Large intestine (tissue), 3 donors: ENCODE data around the gene MGAT4C. TPM values are rescaled to one million over a fixed set of nuclear protein-coding genes. Genes with fewer than 3 reads are reported as not detected.

Source experiments
- DNase-seq, 2 donors: peaks; one replicate each; pipeline versions ENCODE4 v3.0.0 to v3.0.0-alpha.2; 2013
- H3K27ac ChIP-seq: one replicate; pipeline ENCODE4 v1.5.1; 2013; ENCODE audit warnings: low read length
- H3K27me3 ChIP-seq: 2 replicates; pipeline ENCODE4 v1.6.1; 2013; ENCODE audit warnings: low read length; ENCODE audit not compliant: control insufficient read depth, insufficient read depth
- H3K36me3 ChIP-seq: 2 replicates; pipeline ENCODE4 v1.6.1; 2013; ENCODE audit warnings: low read length; ENCODE audit not compliant: control insufficient read depth, insufficient read depth
- H3K4me1 ChIP-seq: one replicate; pipeline ENCODE4 v1.6.1; 2013; ENCODE audit warnings: low read length; ENCODE audit not compliant: control insufficient read depth, insufficient read depth
- H3K4me3 ChIP-seq: one replicate; pipeline ENCODE4 v1.5.1; 2013; ENCODE audit warnings: low read length
- H3K9me3 ChIP-seq: one replicate; pipeline ENCODE4 v1.6.1; 2013; ENCODE audit warnings: mild to moderate bottlenecking, low read depth, low read length, moderate library complexity; ENCODE audit not compliant: control insufficient read depth
- WGBS: methylation state at CpG from one replicate; pipeline ENCODE4 v1.1.5; 2013; ENCODE audit warnings: low lambda C conversion rate; ENCODE audit not compliant: insufficient coverage; 5-methylcytosine and 5-hydroxymethylcytosine counted together
- polyA plus RNA-seq: library from polyadenylated mRNA; unstranded; fragments of 120-200 nt; gene quantifications from one replicate; pipeline ENCODE4 v1.2.1, GENCODE V29; 2013

The MGAT4C gene
- polyA plus RNA-seq, 1 donor, result 0.43 TPM

- peaks cover 10% of the 10 kb centered on the region for H3K9me3 ChIP-seq
- H3K4me3 ChIP-seq, result no peak overlapping the region
- no peak overlapping the region for H3K27ac ChIP-seq
- H3K27me3 ChIP-seq, result no peaks in the 10 kb centered on the region
- no peaks in the 10 kb centered on the region for H3K4me1 ChIP-seq
- 89% methylated on average over 3 of the region's 3 CpGs for WGBS
- no peak for DNase-seq
- H3K36me3 ChIP-seq, result no peaks in the 10 kb centered on the region
Observed at GRCh38 chr12:85996280-85996679, 259.9 kb downstream of the MGAT4C start.

DNA sequence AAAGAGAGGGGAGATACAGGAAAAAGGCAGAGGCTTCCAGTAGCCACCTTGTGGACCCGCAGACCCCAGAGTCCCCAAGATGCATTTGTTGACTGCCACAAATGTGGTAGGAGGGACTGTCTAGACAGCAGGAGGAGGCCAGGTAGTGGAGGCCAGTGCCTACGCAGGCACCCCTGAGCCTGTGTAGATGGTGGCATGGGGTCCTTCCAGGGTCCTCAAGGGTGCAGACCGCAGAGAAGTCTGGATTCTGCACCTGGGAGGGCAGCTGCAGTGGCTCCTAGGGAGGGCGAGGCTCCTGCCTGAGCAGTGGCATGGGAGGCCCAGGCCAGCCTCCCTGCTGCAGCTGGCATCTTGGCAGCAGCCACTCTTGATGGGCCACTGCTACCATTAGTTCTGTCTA, 262.4 kb downstream of the MGAT4C start:
- WGBS, result no CpG with 5 or more reads among the region's 4 CpGs
- no peak for DNase-seq
- H3K27ac ChIP-seq, result no peak overlapping the region
- no peak overlapping the region for H3K4me3 ChIP-seq
- H3K4me1 ChIP-seq, result no peaks in the 10 kb centered on the region
- H3K36me3 ChIP-seq, result no peaks in the 10 kb centered on the region
- no peaks in the 10 kb centered on the region for H3K27me3 ChIP-seq
- peaks cover 14% of the 10 kb centered on the region for H3K9me3 ChIP-seq

- Histone ChIP-seq H3K36me3 (no peaks in the 10 kb centered on the region), H3K9me3 (peaks cover 1% of the 10 kb centered on the region), H3K27ac (no peak overlapping the region), H3K4me3 (no peak overlapping the region), H3K27me3 (no peaks in the 10 kb centered on the region), H3K4me1 (no peaks in the 10 kb centered on the region)
- DNase-seq, result no peak
Observed at GRCh38 chr12:85985996-85986395, 270.2 kb downstream of the MGAT4C start.

DNA sequence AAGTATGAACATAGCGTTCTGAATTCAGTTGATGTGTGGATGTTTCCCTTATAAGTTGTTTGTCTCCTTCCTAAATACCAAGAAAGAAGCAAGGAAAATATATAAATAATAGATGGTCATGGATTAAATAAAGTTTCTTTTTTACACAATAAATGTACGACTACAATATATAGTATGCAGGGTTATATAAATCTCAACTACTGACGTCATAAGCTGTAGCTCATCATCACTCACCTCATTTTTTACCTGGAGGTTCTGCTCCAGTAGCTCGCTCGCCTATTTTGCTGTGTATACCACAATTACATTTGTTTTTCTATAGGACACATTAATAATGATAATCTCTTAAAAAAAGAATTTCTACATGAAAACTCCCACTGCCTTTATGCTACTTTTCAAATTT, 272.6 kb downstream of the MGAT4C start:
- Histone ChIP-seq H3K9me3 (no peaks in the 10 kb centered on the region), H3K27ac (no peak overlapping the region), H3K36me3 (no peaks in the 10 kb centered on the region), H3K27me3 (no peaks in the 10 kb centered on the region), H3K4me1 (no peaks in the 10 kb centered on the region), H3K4me3 (no peak overlapping the region)
- 86% methylated on average over 4 of the region's 5 CpGs for WGBS
- no peak for DNase-seq

DNA sequence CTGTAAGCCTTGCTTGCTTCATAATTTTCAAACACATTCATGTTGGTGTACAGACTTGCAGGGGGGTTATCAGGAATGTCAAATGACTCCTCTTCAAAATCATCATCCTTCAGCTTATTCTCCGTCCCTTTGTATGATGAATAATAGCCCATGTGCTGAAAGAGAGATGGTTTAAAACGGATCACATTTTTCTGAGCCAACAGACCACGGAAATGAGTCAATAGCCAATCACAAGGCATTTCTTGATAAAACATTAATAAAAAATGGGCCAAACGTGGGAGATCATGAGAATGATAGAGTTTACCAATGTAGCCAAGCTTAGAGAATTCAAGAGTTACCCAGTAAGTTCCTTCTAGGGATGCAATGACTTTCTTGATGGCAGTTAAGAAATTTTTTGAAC, 276.6 kb downstream of the MGAT4C start:
- Histone ChIP-seq H3K4me1 (no peaks in the 10 kb centered on the region), H3K4me3 (no peak overlapping the region), H3K36me3 (no peaks in the 10 kb centered on the region), H3K27ac (no peak overlapping the region), H3K9me3 (no peaks in the 10 kb centered on the region), H3K27me3 (no peaks in the 10 kb centered on the region)
- DNase-seq, result no peak
- WGBS, result 94% methylated on average over 2 of the region's 4 CpGs

- Histone ChIP-seq H3K27me3 (no peaks in the 10 kb centered on the region), H3K27ac (no peak overlapping the region), H3K36me3 (no peaks in the 10 kb centered on the region), H3K4me1 (no peaks in the 10 kb centered on the region), H3K4me3 (no peak overlapping the region), H3K9me3 (no peaks in the 10 kb centered on the region)
- no peak for DNase-seq
- WGBS, result 57% methylated on average over 1 of the region's 1 CpG
Observed at GRCh38 chr12:85975716-85976115, 280.5 kb downstream of the MGAT4C start.

- DNase-seq, result no peak
- no peak overlapping the region for H3K27ac ChIP-seq
- no peaks in the 10 kb centered on the region for H3K36me3 ChIP-seq
- H3K4me3 ChIP-seq, result no peak overlapping the region
- H3K9me3 ChIP-seq, result no peaks in the 10 kb centered on the region
- H3K27me3 ChIP-seq, result no peaks in the 10 kb centered on the region
- no peaks in the 10 kb centered on the region for H3K4me1 ChIP-seq
Observed at GRCh38 chr12:85971800-85972199, 284.4 kb downstream of the MGAT4C start.

DNA sequence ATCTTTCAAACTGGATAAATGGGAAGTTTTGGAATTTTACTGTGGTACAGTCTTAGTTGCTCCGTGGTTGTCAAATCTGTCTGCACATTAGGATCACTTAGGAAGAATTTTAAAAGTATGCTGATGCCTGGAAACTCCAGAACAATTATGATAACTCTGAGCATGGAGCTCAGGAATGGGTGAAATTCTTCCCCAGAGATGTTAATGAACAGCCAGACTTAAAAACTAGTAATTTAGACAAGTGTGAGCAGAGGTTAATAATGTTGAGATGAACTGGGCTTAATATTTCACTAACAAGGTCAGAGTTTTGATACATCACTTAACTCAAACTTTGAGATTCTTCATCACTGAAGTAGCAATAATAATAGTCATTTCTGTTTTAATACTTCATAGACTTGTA, 287.6 kb downstream of the MGAT4C start:
- H3K4me1 ChIP-seq, result no peaks in the 10 kb centered on the region
- no peaks in the 10 kb centered on the region for H3K9me3 ChIP-seq
- H3K4me3 ChIP-seq, result no peak overlapping the region
- no peaks in the 10 kb centered on the region for H3K27me3 ChIP-seq
- H3K27ac ChIP-seq, result no peak overlapping the region
- WGBS, result no CpG with 5 or more reads among the region's 1 CpG
- no peaks in the 10 kb centered on the region for H3K36me3 ChIP-seq
- DNase-seq, result no peak

DNA sequence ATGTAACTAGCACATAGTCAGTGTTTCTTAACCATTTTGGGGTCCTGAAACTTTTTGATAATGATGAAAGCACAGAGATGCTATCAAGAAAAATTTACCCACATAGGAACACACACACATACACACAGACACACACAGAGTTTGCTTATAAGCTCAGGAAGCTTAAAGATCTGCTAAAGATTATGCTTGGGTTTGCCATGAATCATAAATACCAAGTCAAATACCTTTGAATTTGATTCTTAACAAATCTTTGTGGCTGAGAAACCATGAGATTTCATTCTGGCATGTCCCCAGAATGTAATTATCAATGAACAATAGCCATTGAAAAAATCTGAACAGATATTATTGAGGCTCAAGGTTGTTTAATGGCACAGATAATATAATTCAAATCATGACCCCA, 292.9 kb downstream of the MGAT4C start:
- Histone ChIP-seq H3K9me3 (no peaks in the 10 kb centered on the region), H3K36me3 (no peaks in the 10 kb centered on the region), H3K27me3 (no peaks in the 10 kb centered on the region), H3K4me3 (no peak overlapping the region), H3K27ac (no peak overlapping the region), H3K4me1 (no peaks in the 10 kb centered on the region)
- no peak for DNase-seq

GRCh38 chr12:85956081-85956480, 300.1 kb downstream of the MGAT4C start:
- no peak for DNase-seq
- no peaks in the 10 kb centered on the region for H3K9me3 ChIP-seq
- no peak overlapping the region for H3K4me3 ChIP-seq
- H3K27ac ChIP-seq, result no peak overlapping the region
- no peaks in the 10 kb centered on the region for H3K36me3 ChIP-seq
- WGBS, result 76% methylated on average over 2 of the region's 2 CpGs
- no peaks in the 10 kb centered on the region for H3K4me1 ChIP-seq
- H3K27me3 ChIP-seq, result no peaks in the 10 kb centered on the region

DNA sequence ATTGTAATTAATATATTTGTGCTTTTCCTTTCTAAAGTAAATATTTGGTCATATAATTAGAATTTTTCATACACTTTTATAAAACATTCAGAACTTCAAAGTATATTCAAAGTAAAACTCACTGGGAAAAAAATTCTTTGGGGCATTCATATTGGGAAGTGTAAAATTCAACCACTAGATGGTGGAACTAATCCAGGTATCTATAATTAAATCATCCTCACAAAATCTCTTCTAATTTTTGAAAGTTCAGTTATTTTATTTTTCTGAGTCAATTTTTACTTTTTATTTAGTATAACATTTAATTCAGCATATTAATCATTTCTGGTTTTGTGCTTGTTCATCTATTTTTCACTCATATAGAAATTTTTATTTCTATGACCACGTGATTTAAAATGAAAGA, 301.1 kb downstream of the MGAT4C start:
- H3K27me3 ChIP-seq, result no peaks in the 10 kb centered on the region
- H3K4me1 ChIP-seq, result no peaks in the 10 kb centered on the region
- H3K9me3 ChIP-seq, result no peaks in the 10 kb centered on the region

More for the DNA sequence above, 301.1 kb downstream of the MGAT4C start:
- no CpG with 5 or more reads among the region's 1 CpG for WGBS
- no peak overlapping the region for H3K27ac ChIP-seq
- H3K36me3 ChIP-seq, result no peaks in the 10 kb centered on the region
- DNase-seq, result no peak
- no peak overlapping the region for H3K4me3 ChIP-seq
